Activated CD4-positive, alpha-beta T cell treated with anti-CD3 and anti-CD28 coated beads, Interleukin-2, amount 10 ng/mL, durations not matched to agents 24 days and 14 days (primary cell): Measurements from ENCODE around the gene RNF149. TPM values are rescaled to one million over a fixed set of nuclear protein-coding genes. Genes with fewer than 3 reads are reported as not detected.

Experiments
- DNase-seq: peaks from one replicate; pipeline ENCODE4 v3.0.0; 2022
- H3K27ac Mint-ChIP-seq: one replicate; pipeline ENCODE4 v1.8.0; 2022; ENCODE audit warnings: mild to moderate bottlenecking, mixed read lengths
- H3K27me3 Mint-ChIP-seq: one replicate; pipeline ENCODE4 v1.8.0; 2022; ENCODE audit warnings: mixed read lengths
- H3K36me3 Mint-ChIP-seq: one replicate; pipeline ENCODE4 v1.8.0; 2022; ENCODE audit warnings: low read depth, mild to moderate bottlenecking, mixed read lengths
- H3K4me1 Mint-ChIP-seq: one replicate; pipeline ENCODE4 v1.8.0; 2021; ENCODE audit warnings: mixed read lengths
- H3K4me3 Mint-ChIP-seq: one replicate; pipeline ENCODE4 v1.8.0; 2022; ENCODE audit warnings: mild to moderate bottlenecking, moderate library complexity, mixed read lengths
- H3K9me3 Mint-ChIP-seq: one replicate; pipeline ENCODE4 v1.8.0; 2021; ENCODE audit warnings: mixed read lengths
- intact Hi-C: fragments of 100-400 bp; cut with micrococcal nuclease; formaldehyde crosslinking; loops from one replicate; pipeline ENCODE4 v1.15.1; 2023
- total RNA-seq: library from RNA; stranded (reverse); gene quantifications from 2 replicates; pipeline ENCODE4 v1.2.3, GENCODE V29; 2022

RNF149 gene
- total RNA-seq, 1 donor from 2014 or later, result 40.3 TPM

DNA sequence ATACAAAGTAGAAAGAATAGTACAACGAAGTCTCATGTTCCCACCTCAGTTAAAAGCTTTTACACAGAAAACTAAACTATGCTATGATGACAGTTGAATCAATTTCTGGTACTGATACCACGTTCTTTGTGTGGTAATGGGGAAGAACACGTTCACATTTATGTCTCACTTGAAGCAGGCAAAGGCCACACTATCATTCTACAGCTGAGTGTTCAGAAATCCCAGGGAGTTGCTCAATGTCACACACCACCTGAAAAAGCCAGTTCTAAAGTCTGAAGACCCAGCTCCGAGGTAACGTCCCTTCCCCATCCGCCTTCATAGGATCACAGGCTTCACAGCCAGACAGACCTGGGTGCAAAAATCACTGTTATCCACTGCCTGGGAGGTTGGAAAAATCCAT lies 8.9 kb downstream of the RNF149 start:
- no peak for DNase-seq
- no peaks in the 10 kb centered on the region for H3K9me3 Mint-ChIP-seq
- H3K4me3 Mint-ChIP-seq, result peak overlapping the region; percentile 4
- no peaks in the 10 kb centered on the region for H3K27me3 Mint-ChIP-seq
- no peak overlapping the region for H3K27ac Mint-ChIP-seq
- peaks cover 50% of the 10 kb centered on the region for H3K4me1 Mint-ChIP-seq
- intact Hi-C loops, result loop anchor here (10.0 kb wide), 1 partner anchor 175 kb away; the partner anchor contains the start of gene RFX8
- H3K36me3 Mint-ChIP-seq, result peaks cover 39% of the 10 kb centered on the region

DNA sequence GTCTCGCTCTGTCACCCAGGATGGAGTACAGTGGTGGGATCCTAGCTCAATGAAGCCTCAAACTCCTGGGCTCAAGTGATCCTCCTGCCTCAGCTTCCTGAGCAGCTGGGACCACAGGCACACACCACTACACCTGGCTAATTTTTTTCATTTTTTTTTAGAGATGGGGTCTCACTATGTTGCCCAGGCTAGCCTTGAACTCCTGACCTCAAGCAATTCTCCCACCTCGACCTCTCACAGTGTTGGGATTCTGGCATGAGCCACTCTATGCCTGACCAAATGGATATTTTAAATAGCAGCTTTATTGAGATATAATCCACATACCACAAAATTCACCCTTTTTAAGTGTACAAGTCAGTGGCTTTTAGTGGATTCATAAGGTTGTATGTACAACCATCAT lies 11.1 kb downstream of the RNF149 start:
- peaks cover 39% of the 10 kb centered on the region for H3K4me1 Mint-ChIP-seq

GRCh38 chr2:101296371-101296770 lies 12.1 kb downstream of the RNF149 start:
- Mint-ChIP-seq H3K27me3 (no peaks in the 10 kb centered on the region), H3K36me3 (peaks cover 44% of the 10 kb centered on the region), H3K9me3 (no peaks in the 10 kb centered on the region), H3K27ac (no peak overlapping the region), H3K4me1 (peaks cover 33% of the 10 kb centered on the region), H3K4me3 (no peak overlapping the region)
- intact Hi-C loops, result no loop called here
- no peak for DNase-seq

More for the DNA sequence above, 11.1 kb downstream of the RNF149 start:
- Mint-ChIP-seq H3K27me3 (no peaks in the 10 kb centered on the region), H3K4me3 (no peak overlapping the region), H3K27ac (no peak overlapping the region), H3K9me3 (no peaks in the 10 kb centered on the region), H3K36me3 (peaks cover 42% of the 10 kb centered on the region)
- intact Hi-C loops, result no loop called here
- no peak for DNase-seq

DNA sequence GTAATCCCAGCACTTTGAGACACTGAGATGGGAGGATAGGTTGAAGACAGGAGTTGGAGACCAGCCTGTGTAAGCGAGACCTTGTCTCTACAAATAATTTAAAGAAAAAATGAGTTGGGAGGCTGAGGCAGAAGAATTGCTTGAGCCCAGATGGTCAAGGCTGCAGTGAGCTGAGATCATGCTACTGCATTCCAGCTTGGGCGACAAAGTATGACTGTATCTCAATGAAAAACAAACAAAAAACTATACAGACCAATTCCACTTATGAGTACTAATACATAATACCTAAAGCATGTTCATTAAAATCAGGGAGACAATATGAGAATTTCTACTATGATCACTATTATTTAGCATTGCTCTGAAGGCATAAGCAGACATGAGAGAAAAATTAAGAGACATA lies 12.6 kb downstream of the RNF149 start:
- Mint-ChIP-seq H3K4me3 (no peak overlapping the region), H3K27ac (no peak overlapping the region), H3K27me3 (no peaks in the 10 kb centered on the region), H3K36me3 (peaks cover 44% of the 10 kb centered on the region), H3K9me3 (no peaks in the 10 kb centered on the region), H3K4me1 (peaks cover 31% of the 10 kb centered on the region)
- intact Hi-C loops, result no loop called here
- DNase-seq, result no peak

DNA sequence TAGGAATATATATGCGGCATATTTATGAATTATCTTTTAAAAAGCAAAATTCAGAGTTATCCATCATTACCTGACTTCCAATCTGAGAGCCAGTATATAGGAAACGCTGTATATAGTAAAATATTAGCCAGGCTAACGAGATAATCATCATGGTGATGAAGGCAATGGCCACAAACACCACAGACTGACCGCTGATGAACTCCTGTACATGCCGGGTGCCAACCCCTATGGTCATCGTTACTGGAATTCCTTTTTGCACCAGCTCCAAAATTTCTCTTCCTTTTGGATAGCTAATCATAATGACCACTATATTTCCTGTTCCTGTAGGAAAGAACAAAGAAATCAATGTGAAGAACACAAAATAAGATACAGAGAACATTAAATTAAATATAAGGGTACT lies 13.6 kb downstream of the RNF149 start:
- intact Hi-C loops, result no loop called here
- DNase-seq, result no peak

DNA sequence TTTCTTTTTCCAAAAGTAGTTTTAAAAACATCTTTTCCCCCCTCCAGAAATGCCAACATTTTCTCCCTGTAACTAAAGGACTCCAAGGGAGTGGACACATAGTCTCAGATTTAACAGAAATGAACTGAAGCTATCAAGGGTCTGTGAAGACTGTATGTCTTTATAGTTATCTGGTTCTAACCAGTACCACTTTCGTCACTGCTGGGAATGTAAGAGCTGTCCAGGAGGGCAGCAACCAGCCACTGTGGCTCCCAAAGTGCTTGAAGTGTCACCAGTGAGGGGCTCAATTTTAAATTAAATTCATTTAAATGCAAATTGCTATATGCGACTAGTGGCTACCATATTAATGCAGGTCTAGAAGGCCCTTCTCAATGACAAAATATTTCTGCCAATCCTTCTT lies 15.0 kb downstream of the RNF149 start:
- H3K4me1 Mint-ChIP-seq, result peaks cover 16% of the 10 kb centered on the region
- no peak for DNase-seq
- intact Hi-C loops, result no loop called here
- H3K36me3 Mint-ChIP-seq, result peaks cover 41% of the 10 kb centered on the region
- no peaks in the 10 kb centered on the region for H3K9me3 Mint-ChIP-seq
- H3K27ac Mint-ChIP-seq, result no peak overlapping the region
- H3K27me3 Mint-ChIP-seq, result no peaks in the 10 kb centered on the region
- no peak overlapping the region for H3K4me3 Mint-ChIP-seq

More for the DNA sequence above, 13.6 kb downstream of the RNF149 start:
- Mint-ChIP-seq H3K27me3 (no peaks in the 10 kb centered on the region), H3K4me1 (peaks cover 25% of the 10 kb centered on the region), H3K9me3 (no peaks in the 10 kb centered on the region), H3K27ac (no peak overlapping the region), H3K36me3 (peaks cover 45% of the 10 kb centered on the region), H3K4me3 (no peak overlapping the region)

DNA sequence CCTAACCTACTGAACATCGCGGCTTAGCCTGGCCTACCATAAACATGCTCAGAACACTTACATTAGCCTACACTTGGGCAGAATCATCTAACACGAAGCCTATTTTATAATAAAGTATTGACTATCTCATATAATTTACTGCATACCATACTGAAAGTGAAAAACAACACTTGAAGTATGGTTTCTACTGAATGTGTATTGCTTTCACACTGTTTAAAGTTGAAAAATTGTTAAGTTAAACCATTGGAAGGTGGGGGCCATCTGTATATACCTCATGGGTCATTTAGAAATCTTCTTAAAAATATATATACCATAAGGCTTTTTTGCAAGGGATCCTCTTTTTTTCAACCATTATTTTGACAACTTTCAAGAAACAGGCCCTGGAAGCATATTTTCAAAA lies 16.5 kb downstream of the RNF149 start:
- no peak for DNase-seq
- Mint-ChIP-seq H3K27me3 (no peaks in the 10 kb centered on the region), H3K4me3 (no peak overlapping the region), H3K9me3 (no peaks in the 10 kb centered on the region), H3K4me1 (peaks cover 9% of the 10 kb centered on the region), H3K36me3 (peaks cover 40% of the 10 kb centered on the region), H3K27ac (no peak overlapping the region)
- intact Hi-C loops, result no loop called here

DNA sequence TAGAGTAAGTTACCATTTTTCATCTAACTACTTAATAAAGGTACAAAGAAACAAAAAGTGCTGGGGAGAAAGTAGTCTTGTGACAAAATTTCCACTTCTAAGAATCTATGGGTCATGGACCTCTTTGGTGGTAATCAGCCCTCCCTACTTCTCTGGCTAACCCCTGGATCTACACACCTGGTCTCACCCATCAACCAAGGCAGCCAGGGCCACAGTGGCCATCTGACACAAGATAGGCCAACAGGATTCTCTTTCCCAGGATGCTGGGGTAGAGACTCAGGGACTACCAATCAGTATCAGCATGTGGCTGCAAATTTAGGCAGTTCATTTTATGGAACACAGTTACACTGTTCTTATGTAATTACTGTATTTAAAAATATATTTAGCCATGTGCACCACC lies 17.8 kb downstream of the RNF149 start:
- no peaks in the 10 kb centered on the region for H3K9me3 Mint-ChIP-seq
- no peak overlapping the region for H3K27ac Mint-ChIP-seq
- H3K4me3 Mint-ChIP-seq, result no peak overlapping the region
- H3K27me3 Mint-ChIP-seq, result no peaks in the 10 kb centered on the region
- no peak for DNase-seq
- peaks cover 5% of the 10 kb centered on the region for H3K4me1 Mint-ChIP-seq
- intact Hi-C loops, result no loop called here
- peaks cover 46% of the 10 kb centered on the region for H3K36me3 Mint-ChIP-seq

DNA sequence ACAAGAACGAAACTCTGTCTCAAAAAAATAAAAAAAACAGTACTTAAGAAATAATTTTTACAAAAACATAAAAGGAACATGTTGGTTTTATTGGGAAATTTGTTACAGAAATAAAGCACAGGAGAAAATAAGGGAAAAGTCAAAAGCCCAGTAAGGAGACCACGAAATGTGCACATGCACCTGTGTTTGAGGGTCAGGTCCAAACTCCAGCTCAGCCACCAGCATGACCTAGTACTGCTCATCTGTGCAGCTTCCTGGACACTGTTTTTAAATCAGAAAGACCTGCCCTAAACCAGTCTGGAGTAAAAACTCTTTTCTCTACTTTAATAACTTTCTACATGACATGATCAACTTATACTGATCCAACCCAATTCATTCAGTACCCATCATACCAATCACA lies 21.2 kb downstream of the RNF149 start:
- no peaks in the 10 kb centered on the region for H3K27me3 Mint-ChIP-seq
- intact Hi-C loops, result no loop called here
- peaks cover 56% of the 10 kb centered on the region for H3K36me3 Mint-ChIP-seq

DNA sequence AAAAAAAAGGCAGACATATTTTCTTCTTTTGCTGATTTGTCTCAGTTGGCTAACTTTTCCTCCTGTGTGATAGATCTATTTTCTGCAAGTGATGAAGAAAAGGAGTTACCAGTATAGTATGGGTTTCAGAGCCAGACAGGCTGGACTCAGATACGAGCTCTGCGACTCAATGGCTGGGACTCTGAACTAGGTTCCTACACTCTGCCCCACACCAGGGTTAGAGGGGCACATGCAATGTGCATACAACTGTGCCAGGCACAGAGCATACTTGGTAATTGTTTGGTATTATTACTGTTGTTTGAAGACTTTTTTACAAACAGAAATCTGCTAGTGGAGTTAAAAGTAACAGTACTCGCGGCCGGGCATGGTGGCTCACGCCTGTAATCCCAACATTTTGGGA lies 21.8 kb downstream of the RNF149 start:
- Mint-ChIP-seq H3K27ac (no peak overlapping the region), H3K9me3 (no peaks in the 10 kb centered on the region), H3K4me3 (no peak overlapping the region), H3K36me3 (peaks cover 56% of the 10 kb centered on the region), H3K27me3 (no peaks in the 10 kb centered on the region), H3K4me1 (peaks cover 9% of the 10 kb centered on the region)
- no peak for DNase-seq
- intact Hi-C loops, result no loop called here

More for the DNA sequence above, 21.2 kb downstream of the RNF149 start:
- Mint-ChIP-seq H3K4me3 (no peak overlapping the region), H3K9me3 (no peaks in the 10 kb centered on the region), H3K4me1 (peaks cover 9% of the 10 kb centered on the region), H3K27ac (no peak overlapping the region)
- no peak for DNase-seq

DNA sequence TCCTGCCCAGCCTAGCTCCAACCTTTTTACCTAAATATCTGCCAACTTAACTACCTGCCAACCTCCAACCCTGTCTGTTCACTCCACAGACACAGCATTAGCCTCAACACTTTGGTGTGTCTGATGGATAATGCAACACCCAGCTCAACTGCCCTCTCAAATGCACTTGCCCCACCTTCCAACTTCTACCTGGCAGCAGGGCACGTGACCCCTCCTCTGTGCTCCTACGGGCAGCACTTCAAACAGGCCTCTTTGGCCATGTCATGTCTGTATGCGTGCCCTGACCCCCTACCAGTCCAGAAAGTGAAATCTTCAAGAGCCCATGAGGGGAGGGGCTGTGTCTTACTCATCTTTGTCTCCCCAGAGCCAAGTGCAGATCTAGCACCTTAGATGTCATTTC lies 25.5 kb downstream of the RNF149 start:
- Mint-ChIP-seq H3K27me3 (no peaks in the 10 kb centered on the region), H3K4me3 (no peak overlapping the region), H3K4me1 (peaks cover 9% of the 10 kb centered on the region), H3K27ac (no peak overlapping the region), H3K9me3 (no peaks in the 10 kb centered on the region), H3K36me3 (peaks cover 77% of the 10 kb centered on the region)
- DNase-seq, result no peak
- intact Hi-C loops, result no loop called here

- intact Hi-C loops, result no loop called here
- Mint-ChIP-seq H3K36me3 (peaks cover 76% of the 10 kb centered on the region), H3K27ac (no peak overlapping the region), H3K4me1 (peaks cover 9% of the 10 kb centered on the region), H3K4me3 (no peak overlapping the region), H3K9me3 (no peaks in the 10 kb centered on the region), H3K27me3 (no peaks in the 10 kb centered on the region)
- no peak for DNase-seq
Observed at GRCh38 chr2:101281482-101281881, 27.0 kb downstream of the RNF149 start.

DNA sequence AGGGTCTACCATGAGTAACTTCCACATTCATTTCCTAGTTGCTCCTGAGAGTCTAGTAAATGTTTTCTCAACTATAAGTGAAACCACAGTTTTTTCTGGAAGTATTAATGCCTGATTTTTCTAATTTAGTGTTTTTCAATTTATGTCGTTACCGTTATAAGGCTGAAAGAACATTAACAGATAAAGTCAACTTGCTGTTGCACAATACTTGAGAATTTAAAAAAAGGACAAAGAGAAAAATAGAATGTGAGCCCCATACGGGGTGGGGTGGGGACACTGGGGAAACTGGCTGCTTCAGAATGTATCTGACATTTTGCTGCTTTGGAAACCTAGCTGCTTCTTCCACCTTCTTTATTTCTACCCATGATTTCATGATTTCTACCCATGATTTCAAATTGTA lies 29.6 kb downstream of the RNF149 start:
- intact Hi-C loops, result no loop called here

DNA sequence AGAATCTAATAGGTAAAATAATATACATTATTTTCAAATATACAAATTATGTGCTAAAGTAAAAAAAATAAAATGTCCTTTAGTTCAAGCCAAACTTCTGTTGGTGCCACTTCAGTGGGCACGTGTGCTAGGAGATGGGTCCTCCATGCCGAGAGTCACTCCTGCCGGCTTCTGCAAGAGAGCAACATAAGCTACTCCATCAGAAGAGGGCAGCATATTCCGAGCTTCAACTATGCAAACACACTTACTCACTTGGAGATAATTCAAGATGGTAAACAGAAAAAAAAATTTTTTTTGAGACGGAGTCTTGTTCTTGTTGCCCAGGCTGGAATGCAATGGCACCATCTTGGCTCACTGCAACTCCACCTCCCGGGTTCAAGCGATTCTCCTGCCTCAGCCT lies 31.4 kb downstream of the RNF149 start:
- intact Hi-C loops, result no loop called here
- Mint-ChIP-seq H3K9me3 (no peaks in the 10 kb centered on the region), H3K4me1 (peaks cover 16% of the 10 kb centered on the region), H3K4me3 (no peak overlapping the region), H3K36me3 (peaks cover 64% of the 10 kb centered on the region), H3K27ac (no peak overlapping the region), H3K27me3 (no peaks in the 10 kb centered on the region)
- DNase-seq, result no peak

More for the DNA sequence above, 29.6 kb downstream of the RNF149 start:
- H3K27me3 Mint-ChIP-seq, result no peaks in the 10 kb centered on the region
- H3K27ac Mint-ChIP-seq, result no peak overlapping the region
- H3K4me3 Mint-ChIP-seq, result no peak overlapping the region
- DNase-seq, result no peak
- H3K4me1 Mint-ChIP-seq, result peaks cover 10% of the 10 kb centered on the region
- no peaks in the 10 kb centered on the region for H3K9me3 Mint-ChIP-seq
- H3K36me3 Mint-ChIP-seq, result peaks cover 64% of the 10 kb centered on the region

DNA sequence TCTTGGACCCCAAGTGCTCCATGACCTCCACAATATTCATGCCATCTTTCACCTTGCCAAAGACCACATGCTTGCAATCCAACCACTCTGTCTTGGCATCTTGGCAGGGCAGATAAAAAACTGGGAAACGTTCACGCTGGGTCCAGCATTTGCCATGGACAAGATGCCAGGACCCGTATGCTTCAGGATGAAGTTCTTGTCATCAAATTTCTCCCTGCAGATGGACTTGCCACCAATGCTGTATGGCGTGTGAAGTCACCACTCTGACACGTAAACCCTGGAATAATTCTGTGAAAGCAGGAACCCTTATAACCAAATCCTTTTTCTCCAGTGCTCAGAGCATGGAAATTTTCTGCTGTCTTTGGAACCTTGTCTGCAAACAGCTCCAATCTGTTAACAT lies 34.4 kb downstream of the RNF149 start:
- peaks cover 25% of the 10 kb centered on the region for H3K4me1 Mint-ChIP-seq
- no peaks in the 10 kb centered on the region for H3K9me3 Mint-ChIP-seq
- peaks cover 60% of the 10 kb centered on the region for H3K36me3 Mint-ChIP-seq
- H3K27ac Mint-ChIP-seq, result peak overlapping the region; percentile 53
- H3K27me3 Mint-ChIP-seq, result no peaks in the 10 kb centered on the region
- no peak overlapping the region for H3K4me3 Mint-ChIP-seq
- intact Hi-C loops, result loop anchor here (5.0 kb wide), 1 partner anchor 262 kb away; no protein-coding TSS in a partner anchor
- no peak for DNase-seq
